NCI-H1417 (cell line): ENCODE measurements around the gene GNB1L.

Experiments used
- DNase-seq, 3 experiments: peaks; one replicate each; lab custom pipeline; 2025; lab: John Stamatoyannopoulos, UW

Gene GNB1L

GRCh38 chr22:19733755-19734154 is 120.9 kb downstream of the GNB1L start:
- DNase-seq: no peak
